ENCODE data around the gene DSTN.

- TF ChIP-seq PATZ1 (CRISPR knock-in tag; IDR thresholded peaks at IDR 0.05; ENCODE audit: borderline replicate concordance) (no peak), ARNTL (CRISPR knock-in tag; IDR thresholded peaks at IDR 0.05; ENCODE audit: borderline replicate concordance, low read depth) (no peak), ZNF70 (CRISPR knock-in tag; IDR thresholded peaks at IDR 0.05) (no peak), ZNF8 (CRISPR knock-in tag; IDR thresholded peaks at IDR 0.05) (no peak), CREB5 (CRISPR knock-in tag; IDR thresholded peaks at IDR 0.05; ENCODE audit: low read depth) (no peak), PPARA (CRISPR knock-in tag; IDR thresholded peaks at IDR 0.05; ENCODE audit: borderline replicate concordance) (no peak), SNAI2 (CRISPR knock-in tag; IDR thresholded peaks at IDR 0.05) (no peak), RARB (CRISPR knock-in tag; IDR thresholded peaks at IDR 0.05) (no peak), ZNF565 (CRISPR knock-in tag; conservative IDR thresholded peaks at IDR 0.05; ENCODE audit: low read depth) (no peak)
These were observed 68.2 kb downstream of the DSTN start for GRCh38 chr20:17637985-17638640.
